Hepatocyte (in vitro differentiated cells): ENCODE measurements around the gene TRAM2.

Source experiments
- CTCF ChIP-seq: fragments of 200-600 bp; sonication (generic); IDR thresholded peaks from 2 replicates; pipeline ENCODE4 v1.5.1; 2016; ENCODE audit warnings: antibody characterized with exemption, mild to moderate bottlenecking; ENCODE audit not compliant: poor library complexity
- EZH2phosphoT487 ChIP-seq: fragments of 200-600 bp; sonication (generic); IDR thresholded peaks from one replicate; pipeline ENCODE4 v1.6.1; 2018; ENCODE audit warnings: antibody characterized with exemption, mild to moderate bottlenecking, low read depth, moderate library complexity; ENCODE audit not compliant: unreplicated experiment, severe bottlenecking

DNA sequence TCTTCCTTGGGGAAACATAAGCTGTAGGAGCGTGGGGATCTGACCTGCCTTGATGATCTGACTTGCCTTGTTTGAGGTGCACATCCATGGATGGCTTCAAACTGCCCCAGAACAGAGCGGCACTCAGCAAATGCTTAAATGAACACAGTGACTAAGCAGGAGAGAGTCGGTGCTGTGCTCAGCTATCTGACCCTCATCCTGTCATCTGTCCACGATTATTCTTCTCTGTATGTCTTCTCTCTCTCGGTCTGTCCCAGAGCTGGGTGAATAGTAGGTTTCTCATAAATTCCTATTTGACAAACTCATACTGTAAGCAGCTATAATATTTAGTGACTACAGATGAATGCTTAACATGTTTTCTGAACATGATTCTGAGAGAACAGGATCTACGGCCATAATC is 37.3 kb downstream of the TRAM2 start:
- TF ChIP-seq CTCF (no peak), EZH2phosphoT487 (no peak)
